BLaER1 (cell line): ENCODE results near the gene CDC25B.
"Not testable (repeated sequence)": the region's sequence is repeated elsewhere in the genome, so short reads cannot be mapped to it uniquely, and the experiment has no call there.

ENCODE experiments used
- H3K27ac ChIP-seq: shearing (Covaris generic); formaldehyde crosslinking; 2 replicates; pipeline ENCODE4 v1.8.1; 2022
- H3K27me3 ChIP-seq: shearing (Covaris generic); formaldehyde crosslinking; 2 replicates; pipeline ENCODE4 v1.8.1; 2022
- H3K36me3 ChIP-seq: shearing (Covaris generic); formaldehyde crosslinking; 2 replicates; pipeline ENCODE4 v1.8.1; 2022
- H3K4me1 ChIP-seq: shearing (Covaris generic); formaldehyde crosslinking; 2 replicates; pipeline ENCODE4 v1.8.1; 2022
- H3K4me2 ChIP-seq: shearing (Covaris generic); formaldehyde crosslinking; 2 replicates; pipeline ENCODE4 v1.8.1; 2022
- H3K4me3 ChIP-seq: shearing (Covaris generic); formaldehyde crosslinking; 2 replicates; pipeline ENCODE4 v1.8.1; 2022
- H3K9ac ChIP-seq: shearing (Covaris generic); formaldehyde crosslinking; 2 replicates; pipeline ENCODE4 v1.8.1; 2022
- H3K9me3 ChIP-seq: shearing (Covaris generic); formaldehyde crosslinking; 2 replicates; pipeline ENCODE4 v1.8.1; 2022
- H4K20me1 ChIP-seq: shearing (Covaris generic); formaldehyde crosslinking; 2 replicates; pipeline ENCODE4 v1.8.1; 2022
- Cebpa-rat ChIP-seq: shearing (Covaris generic); IDR thresholded peaks from 2 replicates; pipeline ENCODE4 v1.8.1; 2022

CDC25B gene

DNA sequence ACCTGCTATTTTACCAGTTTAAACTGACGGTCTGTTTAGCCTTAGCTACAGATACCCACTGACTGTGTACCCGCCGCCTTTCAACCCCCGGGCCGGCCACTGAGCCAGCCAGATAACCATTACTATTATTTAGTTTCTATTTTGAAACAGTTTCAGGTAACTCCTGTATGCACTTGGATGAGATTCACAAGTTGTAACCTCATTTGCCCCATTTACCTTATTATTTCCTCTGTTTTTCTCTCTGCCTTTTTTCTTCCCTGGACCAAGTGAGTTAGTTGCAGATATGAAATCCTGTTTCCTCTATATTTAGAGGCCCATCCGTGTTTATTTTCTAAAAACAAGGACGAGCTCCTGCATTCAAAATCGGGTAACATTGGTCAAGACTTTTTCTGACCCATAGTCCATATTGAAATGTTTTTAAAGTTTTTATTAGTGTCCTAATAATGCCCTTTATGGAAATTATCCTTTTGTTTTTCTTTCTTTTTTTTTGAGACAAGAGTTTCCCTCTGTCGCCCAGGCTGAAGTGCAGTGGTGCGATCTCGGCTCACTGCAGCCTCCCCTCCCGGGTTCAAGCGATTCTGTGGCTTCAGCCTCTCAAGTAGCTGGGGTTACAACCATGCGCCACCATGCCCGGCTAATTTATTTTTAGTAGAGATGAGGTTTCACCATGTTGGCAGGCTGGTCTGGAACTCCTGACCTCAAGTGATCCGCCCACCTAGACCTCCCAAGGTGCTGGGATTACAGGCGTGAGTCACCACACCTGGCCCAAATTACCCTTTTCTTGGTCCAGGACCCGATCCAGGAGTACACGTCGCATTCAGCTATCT lies 25.0 kb downstream of the CDC25B start:
- no peaks in the 10 kb centered on the region for H3K27me3 ChIP-seq
- no peaks in the 10 kb centered on the region for H3K9me3 ChIP-seq
- H3K36me3 ChIP-seq, result peaks cover 33% of the 10 kb centered on the region
- H4K20me1 ChIP-seq, result no peaks in the 10 kb centered on the region
- H3K9ac ChIP-seq, result peak overlapping the region; percentile 93
- H3K4me2 ChIP-seq, result peak overlapping the region; percentile 88
- peak overlapping the region; percentile 96 for H3K27ac ChIP-seq
- H3K4me3 ChIP-seq, result peak overlapping the region; percentile 74
- no peak for TF ChIP-seq Cebpa-rat
- peaks cover 54% of the 10 kb centered on the region for H3K4me1 ChIP-seq

DNA sequence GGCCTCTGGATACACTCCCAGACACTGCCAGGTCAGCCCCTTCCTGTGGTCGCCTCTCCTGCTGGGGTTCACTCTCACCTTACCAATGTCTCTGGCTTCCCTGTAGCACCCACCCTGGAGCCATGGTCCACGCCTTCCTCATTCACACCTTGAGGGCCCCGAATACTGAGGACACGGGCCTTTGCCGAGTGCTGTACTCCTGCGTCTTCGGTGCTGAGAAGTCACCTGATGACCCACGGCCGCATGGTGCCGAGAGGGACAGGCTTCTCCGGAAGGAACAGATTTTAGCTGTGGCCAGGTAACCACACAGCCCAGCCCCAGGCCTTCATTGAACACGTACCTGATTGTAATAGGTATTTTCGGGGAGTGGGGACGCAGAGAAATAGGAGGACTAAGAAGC lies 25.9 kb downstream of the CDC25B start:
- Histone ChIP-seq H3K27ac (no peak overlapping the region), H3K36me3 (peaks cover 33% of the 10 kb centered on the region), H3K4me1 (peaks cover 56% of the 10 kb centered on the region), H3K9me3 (no peaks in the 10 kb centered on the region), H3K27me3 (no peaks in the 10 kb centered on the region), H3K9ac (no peak overlapping the region), H3K4me3 (no peak overlapping the region), H4K20me1 (no peaks in the 10 kb centered on the region), H3K4me2 (no peak overlapping the region)
- no peak for TF ChIP-seq Cebpa-rat

DNA sequence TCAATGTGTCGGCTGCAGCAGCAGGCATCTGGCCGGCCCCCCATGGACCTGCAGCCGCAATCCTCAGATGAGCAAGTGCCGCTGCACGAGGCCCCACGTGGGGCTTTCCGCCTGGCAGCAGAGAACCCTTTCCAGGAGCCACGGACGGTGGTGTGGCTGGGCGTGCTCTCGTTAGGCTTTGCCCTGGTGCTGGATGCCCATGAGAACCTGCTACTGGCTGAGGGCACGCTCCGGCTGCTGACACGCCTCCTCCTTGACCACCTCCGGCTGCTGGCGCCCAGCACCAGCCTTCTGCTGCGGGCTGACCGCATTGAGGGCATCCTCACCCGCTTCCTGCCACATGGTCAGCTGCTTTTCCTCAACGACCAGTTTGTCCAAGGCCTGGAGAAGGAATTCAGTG lies 27.8 kb downstream of the CDC25B start:
- no peaks in the 10 kb centered on the region for H4K20me1 ChIP-seq
- no peaks in the 10 kb centered on the region for H3K27me3 ChIP-seq
- H3K27ac ChIP-seq, result no peak overlapping the region
- no peaks in the 10 kb centered on the region for H3K9me3 ChIP-seq
- no peak overlapping the region for H3K4me3 ChIP-seq
- TF ChIP-seq Cebpa-rat, result no peak
- H3K36me3 ChIP-seq, result peaks cover 36% of the 10 kb centered on the region
- no peak overlapping the region for H3K9ac ChIP-seq
- H3K4me1 ChIP-seq, result peaks cover 51% of the 10 kb centered on the region
- H3K4me2 ChIP-seq, result no peak overlapping the region

DNA sequence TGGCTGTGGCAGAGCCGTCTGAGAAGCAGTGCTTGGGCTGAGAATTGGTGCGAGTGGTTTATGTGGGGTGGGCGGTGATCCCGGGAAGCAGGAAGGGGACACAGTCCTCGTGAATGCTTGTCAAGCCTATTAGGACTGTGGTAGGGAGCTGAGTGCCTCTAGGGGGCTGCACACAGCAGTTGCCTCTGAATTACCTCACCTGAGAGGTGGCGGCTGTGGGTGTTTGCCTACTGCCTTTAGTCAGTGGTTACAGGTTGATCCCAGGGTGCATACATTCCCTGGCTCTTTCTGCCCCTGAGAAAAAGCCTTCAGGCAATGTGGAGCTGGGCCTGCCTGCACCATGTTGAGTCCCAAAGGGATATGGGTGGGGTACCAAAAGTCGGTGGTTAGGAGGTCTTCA lies 29.4 kb downstream of the CDC25B start:
- no peaks in the 10 kb centered on the region for H4K20me1 ChIP-seq
- no peak overlapping the region for H3K4me3 ChIP-seq
- peaks cover 41% of the 10 kb centered on the region for H3K4me1 ChIP-seq
- peaks cover 36% of the 10 kb centered on the region for H3K36me3 ChIP-seq
- peak overlapping the region; percentile 40 for H3K27ac ChIP-seq
- H3K9ac ChIP-seq, result no peak overlapping the region
- H3K27me3 ChIP-seq, result no peaks in the 10 kb centered on the region
- no peak for TF ChIP-seq Cebpa-rat
- peak overlapping the region; percentile 91 for H3K4me2 ChIP-seq
- no peaks in the 10 kb centered on the region for H3K9me3 ChIP-seq

DNA sequence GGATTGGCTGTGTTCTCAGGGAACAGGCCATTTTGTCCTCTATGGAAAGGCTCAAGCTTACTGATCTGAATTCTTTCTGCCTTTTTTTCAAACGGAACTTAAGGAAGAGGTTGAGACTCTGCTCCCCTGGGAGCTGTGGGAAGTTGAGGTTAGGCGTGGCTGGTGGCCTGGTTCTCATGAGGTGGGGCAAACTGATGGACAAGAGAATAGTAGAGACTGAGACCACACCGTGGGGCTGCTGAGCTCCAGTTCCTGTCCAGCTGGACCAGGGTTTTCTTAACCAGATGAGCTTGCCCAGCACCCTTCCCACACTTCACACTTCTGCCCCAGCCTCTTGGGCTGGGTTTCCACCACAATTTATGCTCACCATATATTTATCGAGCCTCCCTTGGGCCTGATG lies 30.3 kb downstream of the CDC25B start:
- Histone ChIP-seq H3K27ac (peak overlapping the region; percentile 40), H3K9me3 (no peaks in the 10 kb centered on the region)
- TF ChIP-seq Cebpa-rat, result no peak

DNA sequence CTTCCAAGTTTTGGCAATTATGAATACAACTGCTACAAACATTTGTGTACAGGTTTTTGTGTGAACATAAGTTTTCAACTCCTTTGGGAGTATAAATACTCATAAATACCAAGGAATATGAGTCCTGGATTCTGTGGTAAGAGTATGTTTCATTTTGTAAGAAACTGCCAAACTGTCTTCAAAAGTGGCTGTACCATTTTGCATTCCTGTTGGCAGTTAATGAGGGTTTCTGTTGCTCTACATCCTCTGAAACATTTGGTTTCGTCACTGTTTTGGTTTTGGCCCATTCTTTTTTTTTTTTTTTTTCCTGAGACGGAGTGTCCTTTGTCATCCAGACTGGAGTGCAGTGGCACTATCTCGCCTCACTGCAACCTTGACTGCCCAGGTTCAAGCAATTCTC lies 32.7 kb downstream of the CDC25B start:
- H4K20me1 ChIP-seq, result no peaks in the 10 kb centered on the region
- H3K36me3 ChIP-seq, result peaks cover 19% of the 10 kb centered on the region
- H3K9me3 ChIP-seq, result no peaks in the 10 kb centered on the region
- H3K4me2 ChIP-seq, result no peak overlapping the region
- H3K4me3 ChIP-seq, result no peak overlapping the region
- no peak overlapping the region for H3K27ac ChIP-seq
- H3K4me1 ChIP-seq, result peaks cover 33% of the 10 kb centered on the region
- no peaks in the 10 kb centered on the region for H3K27me3 ChIP-seq
- no peak for TF ChIP-seq Cebpa-rat
- H3K9ac ChIP-seq, result no peak overlapping the region

More for the DNA sequence above, 30.3 kb downstream of the CDC25B start:
- H3K27me3 ChIP-seq, result no peaks in the 10 kb centered on the region
- H3K4me2 ChIP-seq, result peak overlapping the region; percentile 91
- H3K36me3 ChIP-seq, result peaks cover 36% of the 10 kb centered on the region
- H3K9ac ChIP-seq, result 0 out of 2 replicates have a peak overlapping the region, but pooled peaks have one; percentile 26
- no peak overlapping the region for H3K4me3 ChIP-seq
- no peaks in the 10 kb centered on the region for H4K20me1 ChIP-seq
- H3K4me1 ChIP-seq, result peaks cover 36% of the 10 kb centered on the region

DNA sequence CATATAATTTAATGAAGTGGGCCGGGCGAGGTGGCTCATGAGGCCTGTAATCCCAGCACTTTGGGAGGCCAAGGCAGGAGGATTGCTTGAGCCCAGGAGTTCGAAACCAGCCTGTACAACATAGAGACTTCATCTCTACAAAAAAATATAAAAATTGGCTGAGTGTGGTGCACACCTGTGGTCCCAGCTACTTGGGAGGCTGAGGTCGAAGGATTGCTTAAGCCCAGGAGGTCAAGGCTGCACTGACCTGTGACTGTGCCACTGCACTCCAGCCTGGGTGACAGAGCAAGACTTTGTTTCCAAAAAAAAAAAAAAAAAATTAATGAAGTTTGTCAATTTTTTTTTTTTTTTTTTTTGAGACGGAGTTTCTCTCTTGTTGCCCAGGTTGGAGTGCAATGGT lies 33.8 kb downstream of the CDC25B start:
- H3K36me3 ChIP-seq, H3K27me3 ChIP-seq, H3K9me3 ChIP-seq, H3K27ac ChIP-seq, H3K4me2 ChIP-seq, H3K9ac ChIP-seq, H4K20me1 ChIP-seq, H3K4me3 ChIP-seq: not testable (repeated sequence)
- H3K4me1 ChIP-seq, result peaks cover 28% of the 10 kb centered on the region

DNA sequence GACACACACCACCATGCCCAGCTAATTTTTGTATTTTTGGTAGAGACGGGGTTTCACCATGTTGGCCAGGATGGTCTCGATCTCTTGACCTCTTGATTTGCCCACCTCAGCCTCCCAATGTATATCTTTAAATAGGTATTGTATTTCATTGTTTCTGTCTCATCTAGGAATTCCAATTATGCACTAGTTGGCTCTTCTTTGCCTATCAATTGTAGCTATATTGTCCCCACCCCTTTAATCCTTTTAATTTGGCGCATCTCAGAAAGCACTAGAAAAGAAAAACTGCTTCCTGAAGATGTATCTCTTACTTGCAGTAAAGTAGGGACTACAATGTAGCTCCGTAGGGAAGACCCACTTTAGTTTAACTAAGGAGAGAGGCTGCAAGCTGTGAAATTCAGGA lies 40.0 kb downstream of the CDC25B start:
- no peak for TF ChIP-seq Cebpa-rat
- Histone ChIP-seq H3K4me3 (no peak overlapping the region), H3K9ac (no peak overlapping the region), H3K9me3 (no peaks in the 10 kb centered on the region), H3K27ac (no peak overlapping the region), H3K4me2 (no peak overlapping the region), H3K36me3 (no peaks in the 10 kb centered on the region), H4K20me1 (no peaks in the 10 kb centered on the region), H3K27me3 (no peaks in the 10 kb centered on the region), H3K4me1 (peaks cover 25% of the 10 kb centered on the region)

DNA sequence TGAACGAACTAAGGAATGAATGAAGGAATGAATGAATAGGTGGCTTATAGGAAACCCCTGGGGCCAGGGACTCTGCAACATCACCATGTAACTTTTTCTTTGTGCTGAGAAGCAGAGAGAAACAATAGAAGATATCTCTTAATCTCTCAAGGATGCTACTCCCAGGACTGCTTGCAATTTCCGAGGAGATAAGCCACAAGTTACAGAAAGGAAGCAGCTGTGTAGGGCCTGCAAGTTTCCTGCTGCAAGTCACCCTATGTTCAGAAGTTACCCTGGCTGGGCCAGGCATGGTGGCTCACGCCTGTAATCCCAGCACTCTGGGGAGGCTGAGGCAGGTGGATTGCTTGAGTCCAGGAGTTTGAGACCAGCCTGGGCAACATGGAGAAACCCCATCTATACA lies 43.2 kb downstream of the CDC25B start:
- Histone ChIP-seq H3K27ac (peak overlapping the region; percentile 93), H4K20me1 (no peaks in the 10 kb centered on the region), H3K9me3 (no peaks in the 10 kb centered on the region), H3K4me3 (no peak overlapping the region), H3K4me2 (peak overlapping the region; percentile 84), H3K4me1 (peaks cover 34% of the 10 kb centered on the region), H3K9ac (peak overlapping the region; percentile 75), H3K36me3 (no peaks in the 10 kb centered on the region), H3K27me3 (no peaks in the 10 kb centered on the region)
- no peak for TF ChIP-seq Cebpa-rat

DNA sequence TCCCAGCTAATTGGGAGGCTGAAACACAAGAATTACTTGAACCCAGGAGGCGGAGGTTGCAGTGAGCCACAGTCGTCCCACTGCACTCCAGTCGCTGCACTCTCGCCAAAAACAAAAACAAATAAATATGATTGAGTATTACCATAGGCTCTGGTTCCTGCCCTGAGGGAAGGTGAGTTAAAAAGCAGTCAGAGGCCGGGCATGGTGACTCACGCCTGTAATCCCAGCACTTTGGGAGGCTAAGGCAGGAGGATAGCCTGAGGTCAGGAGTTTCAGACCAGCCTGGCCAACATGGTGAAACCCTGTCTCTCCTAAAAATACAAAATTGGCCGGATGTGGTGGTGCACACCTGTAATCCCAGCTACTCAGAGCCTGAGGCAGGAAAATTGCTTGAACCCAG lies 44.1 kb downstream of the CDC25B start:
- peak overlapping the region; percentile 93 for H3K27ac ChIP-seq
- H3K36me3 ChIP-seq, result not testable (repeated sequence)
- peak overlapping the region; percentile 84 for H3K4me2 ChIP-seq

More for the DNA sequence above, 44.1 kb downstream of the CDC25B start:
- not testable (repeated sequence) for H4K20me1 ChIP-seq, H3K9me3 ChIP-seq, H3K4me3 ChIP-seq, H3K9ac ChIP-seq, H3K27me3 ChIP-seq
- peaks cover 34% of the 10 kb centered on the region for H3K4me1 ChIP-seq
